ENCODE results near the gene UNK.

- TF ChIP-seq EZH2 (IDR thresholded peaks at IDR 0.05; ENCODE audit: borderline replicate concordance): no peak
- no peak for TF ChIP-seq CTCF (IDR thresholded peaks at IDR 0.05; ENCODE audit: poor library complexity)
Observed at GRCh38 chr17:75756451-75757085, 28.0 kb upstream of the UNK start.
